ENCODE data around the gene AKR1C2.

GRCh38 chr10:4945766-4946717, 57.6 kb downstream of the AKR1C2 start:
- TF ChIP-seq CTCF (IDR thresholded peaks at IDR 0.05) (no peak), POLR2A (IDR thresholded peaks at IDR 0.05) (no peak), EP300 (IDR thresholded peaks at IDR 0.05) (no peak)
